GM18519 (cell line): ENCODE measurements around the gene GNA12.
A peak's percentile ranks its signal among the peaks of the same experiment; 100 is the strongest.

ENCODE experiments used
- ATAC-seq: cut with Tn5 transposase; IDR thresholded peaks from one replicate; pipeline ENCODE4 v1.9.1; 2021; ENCODE audit warnings: mild to moderate bottlenecking, moderate library complexity; ENCODE audit not compliant: unreplicated experiment, low FRiP score

GNA12 gene, protein sequence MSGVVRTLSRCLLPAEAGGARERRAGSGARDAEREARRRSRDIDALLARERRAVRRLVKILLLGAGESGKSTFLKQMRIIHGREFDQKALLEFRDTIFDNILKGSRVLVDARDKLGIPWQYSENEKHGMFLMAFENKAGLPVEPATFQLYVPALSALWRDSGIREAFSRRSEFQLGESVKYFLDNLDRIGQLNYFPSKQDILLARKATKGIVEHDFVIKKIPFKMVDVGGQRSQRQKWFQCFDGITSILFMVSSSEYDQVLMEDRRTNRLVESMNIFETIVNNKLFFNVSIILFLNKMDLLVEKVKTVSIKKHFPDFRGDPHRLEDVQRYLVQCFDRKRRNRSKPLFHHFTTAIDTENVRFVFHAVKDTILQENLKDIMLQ

DNA sequence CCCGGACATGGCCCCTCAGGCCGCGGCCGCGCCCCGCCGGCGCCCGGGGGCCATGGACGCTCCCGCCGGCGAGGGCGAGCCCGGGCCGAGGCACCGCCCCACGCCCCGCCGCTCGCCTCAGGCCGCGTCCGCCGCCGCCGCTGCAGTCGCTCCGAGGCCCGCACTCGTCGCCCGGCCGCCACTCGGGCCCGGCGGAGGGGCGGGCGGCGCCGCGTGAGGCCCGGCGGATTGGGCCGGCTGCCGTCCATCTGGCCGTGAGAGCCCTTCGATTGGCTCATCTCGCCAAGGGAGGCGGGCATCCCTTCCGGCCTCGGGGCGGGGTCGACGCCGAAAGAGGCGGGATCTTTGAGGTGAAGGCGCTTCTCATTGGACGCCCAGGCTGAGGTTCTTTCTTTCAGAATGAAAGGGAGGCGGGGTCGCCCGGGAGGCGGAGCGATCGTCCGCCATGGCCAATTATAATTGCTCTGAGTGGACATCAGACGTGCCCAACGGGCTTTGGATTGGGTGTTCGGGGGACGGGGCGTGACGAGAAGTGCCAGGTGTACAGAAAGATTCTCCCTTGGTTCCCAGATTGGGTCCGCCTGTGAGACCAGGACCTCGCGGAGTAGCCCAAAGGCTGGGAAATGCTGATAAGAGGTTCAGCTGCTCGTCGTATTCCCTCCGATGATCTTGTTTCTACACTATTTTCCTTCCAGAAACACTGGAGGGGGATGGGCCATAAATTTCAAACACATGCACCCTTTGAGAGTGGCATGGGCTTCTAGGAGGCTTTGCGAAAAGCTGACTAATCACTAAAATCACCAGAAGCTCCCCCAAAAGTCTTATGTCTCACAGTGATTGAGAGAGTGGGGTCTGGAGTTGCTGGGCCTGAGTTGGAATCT is at the start of gene GNA12:
Gene GNA12, minus strand, starts transcription at position 156 of the 881 bp plus-strand sequence. Its CDS starts 147 bp downstream, at position 9.
- ATAC-seq: peak; percentile 93

DNA sequence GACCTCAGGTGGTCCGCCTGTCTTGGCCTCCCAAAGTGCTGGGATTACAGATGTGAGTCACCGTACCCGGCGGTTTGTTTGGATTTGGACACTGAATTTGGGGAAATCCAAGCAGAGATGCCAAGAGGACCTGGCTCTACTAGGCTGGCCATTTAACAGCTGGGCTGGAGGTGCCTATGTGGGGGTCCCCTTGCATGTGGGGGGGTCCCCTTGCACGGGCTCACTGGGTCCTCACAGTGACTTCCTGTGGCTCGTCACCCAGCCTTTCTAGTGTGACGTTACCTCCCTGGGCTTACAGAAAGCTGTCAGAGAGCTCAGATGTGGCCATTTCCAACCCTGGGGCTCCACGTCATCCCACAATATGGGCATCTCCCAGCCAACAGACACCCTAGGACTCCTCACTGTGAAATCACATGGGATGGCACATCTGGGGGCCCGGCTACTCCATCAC is 49.3 kb upstream of the GNA12 start:
- ATAC-seq: no peak

DNA sequence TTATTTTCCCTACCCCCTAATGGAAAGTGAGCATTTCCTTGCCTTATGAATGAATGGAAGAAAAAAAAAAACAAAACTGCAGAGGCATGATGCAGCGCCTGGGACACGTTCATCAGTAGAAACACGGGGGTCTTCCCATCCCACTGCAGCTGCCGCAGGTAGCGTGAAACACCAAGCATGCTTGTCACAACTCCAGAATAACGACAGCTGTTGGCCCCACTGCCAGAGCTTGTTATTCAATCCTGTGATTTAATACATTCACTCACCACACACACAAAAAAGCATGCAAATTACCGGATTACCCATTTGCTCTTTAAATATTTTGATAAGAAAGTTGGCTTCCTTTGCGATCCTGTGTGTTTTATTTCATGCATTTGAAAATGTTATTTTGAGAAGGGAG is 48.4 kb upstream of the GNA12 start:
- no peak for ATAC-seq

DNA sequence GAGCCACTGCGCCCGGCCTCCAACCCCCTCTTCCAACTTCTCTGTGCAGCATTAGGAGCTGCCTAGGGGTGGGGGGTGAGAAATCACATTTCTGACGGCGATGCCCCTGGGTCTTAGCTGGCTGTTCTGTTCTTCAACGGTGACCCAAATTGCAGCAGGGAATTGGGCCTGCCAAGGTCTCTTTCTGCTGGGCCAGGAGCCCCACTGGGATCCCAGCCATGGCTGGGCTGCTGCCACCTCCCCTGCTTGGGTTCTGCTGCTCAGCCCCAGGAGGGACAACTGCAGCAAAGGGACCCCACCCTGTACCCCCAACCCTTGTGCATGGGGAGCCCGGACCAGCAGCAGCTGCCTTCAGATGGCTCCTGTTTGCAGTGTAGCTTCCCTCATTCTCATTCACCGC is 43.7 kb upstream of the GNA12 start:
- ATAC-seq: no peak

DNA sequence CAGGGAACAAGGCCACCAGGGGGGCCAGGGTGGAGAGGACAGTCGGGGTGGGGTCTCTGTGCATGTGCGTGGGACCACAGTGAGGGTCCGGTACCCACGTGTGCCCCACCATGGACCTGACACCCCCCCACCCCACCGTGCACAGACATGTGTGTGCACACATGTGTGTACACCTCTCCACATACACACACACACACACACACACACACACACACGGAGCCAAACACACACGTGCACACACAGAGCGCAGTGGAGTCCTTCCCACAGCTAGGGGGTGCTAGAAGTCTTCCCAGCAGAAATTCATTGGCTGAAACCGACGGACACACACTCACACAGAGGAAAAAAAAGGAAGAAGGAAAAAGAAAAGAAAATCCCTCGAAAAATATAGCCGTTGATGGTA is 42.8 kb upstream of the GNA12 start:
- no peak for ATAC-seq

DNA sequence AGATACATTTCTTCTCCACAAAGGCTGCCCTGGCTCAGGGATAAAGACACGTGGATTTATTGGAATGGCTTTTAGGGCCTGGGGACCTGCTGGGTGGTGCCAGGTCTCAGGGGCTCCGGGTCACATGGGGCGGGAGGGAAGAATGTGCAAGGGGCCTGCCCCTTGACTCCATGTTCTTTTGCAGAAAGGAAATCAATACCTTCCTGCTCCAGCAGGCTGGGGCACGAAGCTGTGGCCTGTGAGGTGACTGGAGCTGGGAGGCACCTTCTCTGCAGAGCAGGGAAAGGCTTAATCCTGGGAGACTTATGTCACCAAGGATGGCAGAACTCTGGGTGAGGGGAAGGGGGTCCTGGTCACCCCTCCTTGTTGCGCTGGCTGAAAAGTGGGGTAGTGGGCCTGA is 42.3 kb upstream of the GNA12 start:
- no peak for ATAC-seq

DNA sequence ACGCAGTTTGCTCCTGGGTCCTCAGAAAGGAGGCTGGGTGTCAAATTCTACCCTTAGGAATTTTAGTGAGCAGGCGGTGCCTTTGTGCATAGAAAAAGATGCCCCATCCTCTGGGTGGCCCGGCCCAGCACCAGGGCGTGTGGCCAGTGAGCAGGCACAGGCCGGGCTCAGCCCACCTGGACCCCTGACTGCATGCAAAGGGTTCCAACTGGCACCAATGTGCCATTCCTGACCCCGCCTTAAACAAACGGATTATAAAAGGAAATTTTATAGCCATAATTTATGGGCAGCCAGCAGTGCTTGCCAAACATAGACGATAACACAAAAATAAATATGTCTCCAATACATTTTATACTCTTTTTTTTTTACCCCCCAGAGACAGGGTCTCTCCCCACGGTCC is 40.1 kb upstream of the GNA12 start:
- ATAC-seq: no peak

DNA sequence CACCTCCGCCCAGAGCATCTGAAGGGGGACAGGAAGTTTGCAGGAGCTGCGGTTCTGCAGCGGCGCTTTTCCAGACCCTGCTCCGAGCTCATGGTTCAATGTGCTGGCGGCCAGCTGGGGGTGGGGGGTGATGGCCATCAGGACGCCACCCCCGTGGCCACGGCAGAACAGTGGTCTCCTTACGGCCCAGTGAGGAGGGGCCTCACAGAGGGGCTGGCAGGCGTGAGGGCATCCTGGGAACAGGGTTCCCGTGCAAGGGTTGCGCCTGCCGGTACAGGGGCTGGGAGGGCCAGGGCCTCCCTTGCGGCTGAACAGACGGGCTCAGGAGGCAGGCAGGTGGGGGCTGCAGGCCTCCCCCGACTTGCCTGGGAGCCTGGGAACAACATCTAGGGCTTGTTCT is 39.0 kb upstream of the GNA12 start:
- no peak for ATAC-seq

DNA sequence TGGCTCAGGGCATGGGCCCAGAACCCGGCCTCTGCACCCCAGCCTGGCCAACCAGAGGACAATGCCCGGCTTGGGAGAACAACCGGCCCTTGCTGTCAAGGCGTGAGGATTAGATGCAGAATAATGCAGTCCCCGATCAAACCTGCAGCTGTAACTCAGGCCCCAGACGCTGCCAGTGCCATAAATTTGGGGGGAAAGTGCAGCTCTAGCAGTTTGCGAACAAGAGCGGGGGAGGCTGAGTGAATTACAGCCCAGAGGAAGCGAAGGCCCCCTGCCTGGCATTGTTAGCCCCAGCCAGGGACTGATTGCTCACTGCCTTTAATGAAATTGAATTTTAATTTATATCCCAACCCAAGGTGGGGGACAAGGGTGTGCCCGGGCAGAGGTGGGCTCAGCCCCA is 38.0 kb upstream of the GNA12 start:
- ATAC-seq: no peak

DNA sequence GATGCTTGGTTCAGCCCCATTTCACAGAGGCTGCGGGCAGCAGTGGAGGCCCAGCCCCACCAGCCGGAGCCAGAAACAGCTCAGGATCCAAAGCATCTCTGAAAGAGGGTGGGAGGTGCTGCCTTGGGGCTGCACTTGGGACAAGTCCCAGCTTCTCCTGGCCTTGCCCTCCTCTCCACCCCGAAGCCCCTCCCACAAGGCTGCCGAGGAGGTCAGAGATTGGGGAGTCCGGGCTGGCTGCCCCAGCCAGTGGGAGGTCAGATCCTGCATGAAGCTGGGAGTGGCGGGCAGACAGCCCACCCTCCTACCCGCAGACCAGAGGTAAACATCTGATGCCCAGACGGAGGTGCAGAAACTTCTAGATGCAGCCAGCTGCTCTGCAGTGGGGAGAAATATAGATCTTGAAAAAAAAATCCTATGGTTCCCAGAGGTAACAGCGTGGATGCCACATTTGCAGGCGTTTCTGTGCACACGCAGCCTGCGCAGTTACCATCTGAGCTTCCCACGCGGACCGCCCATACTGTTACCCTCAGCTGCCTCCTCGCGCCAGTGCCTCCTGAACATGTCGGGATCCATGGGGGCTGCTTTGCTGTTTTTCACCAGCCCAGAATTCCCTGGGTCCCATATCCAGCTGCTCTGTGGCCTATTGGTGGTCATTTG is 36.9 kb upstream of the GNA12 start:
- ATAC-seq: no peak

DNA sequence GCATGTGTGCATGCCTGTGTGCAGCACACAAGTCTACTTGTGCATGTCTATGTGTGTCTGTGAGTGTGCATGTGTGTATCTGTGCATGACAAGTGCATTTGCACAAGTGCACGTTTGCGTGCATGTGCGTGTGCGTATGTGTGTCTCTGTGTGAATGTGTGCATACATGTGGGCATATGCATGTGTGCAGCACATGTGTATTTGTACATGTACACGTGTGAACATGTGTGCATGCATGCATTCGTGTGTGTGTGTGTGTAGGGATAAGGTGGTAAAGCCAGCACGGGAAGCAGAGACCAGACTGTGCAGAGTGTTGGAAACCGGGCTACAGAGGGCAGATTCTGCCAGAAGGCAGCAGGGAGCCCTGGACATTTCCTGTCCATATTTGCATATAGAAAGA is 35.9 kb upstream of the GNA12 start:
- no peak for ATAC-seq

DNA sequence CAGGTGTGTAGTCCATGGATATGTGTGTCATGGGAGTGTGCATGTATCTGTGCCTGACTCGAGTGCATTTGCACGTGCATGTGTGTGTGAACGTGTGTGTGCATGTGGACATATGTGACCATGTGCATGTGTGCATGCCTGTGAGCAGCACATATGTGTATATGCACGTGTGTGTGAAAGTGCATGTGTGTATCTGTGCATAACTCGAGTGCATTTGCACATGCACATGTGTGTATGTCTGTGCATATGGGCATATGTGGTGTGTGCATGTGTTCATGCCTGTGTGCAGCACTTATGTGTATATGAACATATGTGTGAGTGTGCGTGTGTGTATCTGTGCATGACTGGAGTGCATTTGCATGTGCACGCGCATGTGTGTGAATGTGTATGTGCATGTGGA is 35.2 kb upstream of the GNA12 start:
- ATAC-seq: no peak

DNA sequence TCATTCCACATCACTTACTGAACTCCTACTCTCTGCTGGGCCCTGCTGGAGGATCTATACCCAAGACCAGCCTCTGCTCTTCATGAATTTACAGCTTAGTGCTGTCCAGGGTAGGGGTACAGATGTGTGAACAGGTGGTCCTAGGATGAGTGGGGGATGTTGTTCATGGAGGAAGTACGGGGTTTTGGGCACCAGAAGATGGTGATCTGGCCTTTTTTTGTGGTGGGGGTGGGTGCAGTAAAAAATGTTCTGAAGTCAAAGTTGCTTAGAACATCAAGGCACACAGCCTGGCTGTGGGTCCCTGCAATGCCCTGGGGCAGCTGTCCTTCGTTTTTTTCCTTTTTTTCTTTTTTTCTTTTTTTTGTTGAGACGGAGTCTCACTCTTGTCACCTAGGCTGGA is 34.2 kb upstream of the GNA12 start:
- no peak for ATAC-seq

DNA sequence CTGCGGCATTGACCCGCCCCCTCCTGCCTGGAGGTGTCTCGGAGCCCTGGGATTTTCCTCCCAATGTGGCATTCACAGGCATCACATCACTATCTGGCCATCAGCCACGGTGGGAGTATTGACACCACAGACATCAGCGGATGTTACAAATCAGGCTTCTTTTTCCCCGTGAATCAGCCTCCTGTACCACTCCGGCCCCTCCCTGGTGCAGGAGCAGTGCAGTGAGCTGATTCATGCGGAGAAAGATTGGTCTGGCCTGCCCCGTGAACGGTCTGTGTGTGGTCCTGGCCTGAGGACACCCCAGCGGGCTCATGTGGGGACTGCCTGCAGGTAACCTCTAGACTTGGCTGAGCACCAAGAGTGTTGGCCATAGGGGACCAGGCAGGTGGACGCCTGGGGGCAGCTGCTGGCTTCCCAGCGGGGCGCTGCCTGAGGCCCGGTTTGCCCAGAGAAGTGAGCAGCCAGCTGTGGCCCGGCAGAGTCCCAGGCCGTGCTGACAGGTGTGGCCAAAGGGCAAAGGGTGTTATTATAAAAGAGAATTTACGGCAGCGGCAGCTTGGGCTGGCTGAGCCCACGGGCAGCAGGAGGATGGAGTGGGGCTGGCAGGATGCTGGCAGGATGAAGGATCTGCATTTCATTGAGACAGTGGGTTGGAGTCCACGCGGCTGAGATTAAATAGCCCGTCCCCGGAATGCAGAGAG is 32.1 kb upstream of the GNA12 start:
- ATAC-seq: no peak

DNA sequence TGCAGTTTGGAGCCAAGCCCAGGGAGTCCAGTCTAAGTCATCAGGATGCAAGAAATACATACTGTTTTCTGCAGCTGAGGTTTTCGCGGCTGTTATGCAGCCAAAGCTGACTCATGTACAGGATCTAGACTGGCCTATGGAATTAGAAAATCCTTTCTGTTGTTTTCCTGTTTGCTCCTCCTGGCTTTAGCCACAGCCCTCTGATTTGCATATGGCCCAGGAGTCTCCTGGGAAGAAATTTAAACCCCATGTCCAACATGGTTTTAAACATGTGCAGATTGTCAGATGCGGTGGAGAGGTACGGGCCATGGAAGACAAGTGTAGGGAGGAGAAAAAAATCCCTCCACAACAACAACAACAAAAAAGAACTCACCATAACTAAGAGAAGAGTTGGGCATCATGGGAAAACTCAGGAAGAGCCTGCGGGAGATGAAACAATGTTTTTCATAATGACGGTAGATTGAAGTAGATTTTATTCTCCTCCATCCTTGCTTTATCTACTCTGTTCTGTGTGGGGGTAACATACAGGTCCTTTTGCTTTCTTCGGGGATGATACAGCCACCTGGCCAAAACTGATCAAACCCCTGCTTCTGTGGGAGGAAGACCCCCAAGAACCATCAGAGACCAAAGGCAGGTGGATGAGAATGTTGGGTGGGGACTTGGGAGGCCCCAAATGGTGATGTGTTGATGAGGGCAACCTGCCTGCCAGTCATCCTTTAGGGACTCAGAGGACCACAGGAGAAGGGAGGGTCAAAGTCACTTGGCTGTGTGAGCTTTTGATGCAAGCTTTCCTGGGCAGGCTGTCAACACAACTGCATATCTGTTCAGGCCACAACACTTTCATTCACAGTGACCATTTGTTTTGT is 29.8 kb upstream of the GNA12 start:
- no peak for ATAC-seq

DNA sequence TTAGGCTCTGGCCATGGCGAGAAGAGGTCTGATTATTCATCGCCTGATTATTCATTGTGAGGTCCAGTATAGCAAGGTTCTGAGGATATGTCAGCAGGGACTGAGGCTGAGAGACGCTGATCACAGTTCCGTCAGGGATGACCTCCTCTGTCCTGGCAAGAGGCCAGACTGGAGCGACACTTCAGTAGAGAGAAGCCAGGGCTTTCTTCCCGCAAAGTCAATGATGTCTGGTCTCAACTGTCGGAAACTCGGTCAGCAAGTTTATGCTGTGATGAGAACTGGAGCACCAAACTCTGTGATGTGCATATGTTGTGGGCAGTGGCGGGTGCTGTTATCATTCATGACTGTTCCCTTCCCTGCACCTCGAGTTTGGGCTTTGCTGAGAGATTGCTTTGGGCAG is 29.0 kb upstream of the GNA12 start:
- no peak for ATAC-seq

DNA sequence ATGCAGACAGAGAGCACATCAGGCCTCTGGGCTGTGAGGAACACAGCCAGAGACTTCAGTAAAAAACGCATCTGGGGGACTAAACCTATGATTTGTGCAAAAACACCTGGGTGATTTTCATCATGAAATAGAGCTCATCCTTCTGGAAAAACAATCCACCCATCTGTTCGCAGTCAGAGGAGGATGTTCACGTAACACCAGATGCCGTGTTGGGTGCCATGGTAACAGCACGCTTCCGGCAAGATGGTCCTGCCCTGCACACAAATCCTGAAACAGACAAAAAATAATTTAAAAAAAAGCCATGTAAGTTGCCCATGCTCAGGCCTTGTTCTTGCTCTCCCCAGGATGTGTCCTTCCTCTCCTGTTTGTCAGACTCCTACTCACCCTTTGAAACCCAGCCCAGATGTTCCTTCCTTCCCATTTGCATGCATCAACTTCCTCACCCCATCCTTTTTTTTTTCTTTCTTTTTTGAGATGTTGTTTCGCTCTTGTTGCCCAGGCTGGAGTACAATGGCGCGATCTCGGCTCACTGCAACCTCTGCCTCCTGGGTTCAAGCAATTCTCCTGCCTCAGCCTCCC is 28.3 kb upstream of the GNA12 start:
- ATAC-seq: no peak

DNA sequence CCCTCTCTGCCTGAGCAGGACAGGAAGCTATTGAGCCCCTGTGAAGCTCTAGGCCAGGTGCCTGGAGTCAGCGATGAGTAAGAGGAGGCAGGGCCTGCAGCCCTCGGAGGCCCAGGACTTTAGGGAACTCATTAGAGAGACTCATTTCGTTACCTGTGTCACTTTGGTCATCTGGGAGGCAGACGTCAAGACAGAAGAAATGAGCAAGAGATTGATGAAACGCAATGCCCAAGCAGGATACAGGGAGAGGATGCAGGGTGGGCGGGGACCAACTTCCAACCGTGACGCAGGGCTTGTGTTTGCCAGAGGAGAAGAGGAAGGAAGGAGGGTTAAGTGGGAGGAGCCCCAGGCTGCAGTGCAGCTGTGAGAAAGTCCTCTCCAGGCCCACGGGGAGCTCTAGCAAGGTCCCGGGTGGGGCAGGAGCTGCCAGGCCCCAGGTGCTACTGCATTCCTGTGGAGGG is 26.4 kb upstream of the GNA12 start:
- peak; percentile 76 for ATAC-seq

DNA sequence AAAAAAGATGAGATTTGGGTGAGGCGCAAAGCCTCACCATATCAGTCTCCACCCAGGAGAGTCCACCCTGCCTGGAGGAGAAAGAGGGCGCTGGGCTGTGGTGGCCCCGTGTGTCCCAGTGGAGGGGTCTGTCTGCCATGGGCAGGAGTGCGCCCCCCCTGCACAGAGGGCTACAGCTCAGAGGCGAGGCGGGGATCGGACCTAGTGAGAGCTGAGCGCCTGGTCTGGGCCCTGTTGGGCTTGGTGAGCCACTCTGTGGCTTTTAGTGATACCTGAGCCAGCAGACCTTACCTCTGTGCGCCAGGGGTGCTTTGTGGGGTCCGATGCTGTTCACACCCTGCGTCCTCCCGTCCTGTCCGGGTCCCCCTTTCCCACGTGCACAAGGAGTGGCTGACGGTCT is 25.9 kb upstream of the GNA12 start:
- no peak for ATAC-seq
